H1 (cell line): ENCODE data around the gene PLA2G4E. TPM values are rescaled to one million over a fixed set of nuclear protein-coding genes. Genes with fewer than 3 reads are reported as not detected.

Experiments
- CTCF ChIA-PET: fragments of 300-600 bp; sonication (Branson Sonifier 250); formaldehyde crosslinking; loops from one replicate; lab custom pipeline; 2021; ENCODE audit not compliant: partially characterized antibody; lab: Charles Lee
- POLR2A ChIA-PET: fragments of 300-600 bp; sonication (Branson Sonifier 250); formaldehyde crosslinking; loops from one replicate; lab custom pipeline; 2021; ENCODE audit warnings: inconsistent platforms; ENCODE audit not compliant: partially characterized antibody; lab: Charles Lee
- DNase-seq, 2 experiments: peaks; one replicate each; pipeline versions ENCODE4 v3.0.0 to v3.0.0-alpha.2; 2010 to 2022; ENCODE audit warnings: low spot score in 2 of 2, low read depth in 1 of 2, mixed read lengths in 1 of 2
- FAIRE-seq: peaks from 2 replicates; lab custom pipeline; 2011; peaks lifted over from hg19 to GRCh38; lab: Jason Lieb, UNC
- H2AFZ ChIP-seq: 2 replicates; pipeline ENCODE4 v1.8.1; 2012; ENCODE audit warnings: low read length, inconsistent platforms
- H2AK5ac ChIP-seq: 2 replicates; pipeline ENCODE4 v1.6.1; 2013; ENCODE audit warnings: low read depth, low read length
- H2BK120ac ChIP-seq: replicated peaks from 2 replicates; pipeline ENCODE3; 2013; ENCODE audit warnings: low read depth, low read length, inconsistent platforms
- H2BK12ac ChIP-seq: 2 replicates; pipeline ENCODE4 v1.6.1; 2013; ENCODE audit warnings: low read depth, low read length
- H2BK15ac ChIP-seq: 2 replicates; pipeline ENCODE4 v1.6.1; 2013; ENCODE audit warnings: low read length
- H2BK20ac ChIP-seq: 2 replicates; pipeline ENCODE4 v1.6.1; 2013; ENCODE audit warnings: low read length
- H2BK5ac ChIP-seq: 2 replicates; pipeline ENCODE4 v1.6.1; 2013; ENCODE audit warnings: low read depth, low read length
- H3K14ac ChIP-seq: 2 replicates; pipeline ENCODE4 v1.6.1; 2013; ENCODE audit warnings: inconsistent platforms; ENCODE audit not compliant: insufficient read length
- H3K18ac ChIP-seq: 2 replicates; pipeline ENCODE4 v1.6.1; 2013; ENCODE audit warnings: low read length; ENCODE audit errors: extremely low read depth
- H3K23ac ChIP-seq: 2 replicates; pipeline ENCODE4 v1.6.1; 2013; ENCODE audit warnings: inconsistent platforms; ENCODE audit not compliant: insufficient read length
- H3K23me2 ChIP-seq: 2 replicates; pipeline ENCODE4 v1.6.1; 2013; ENCODE audit warnings: low read depth, low read length
- H3K27ac ChIP-seq: 2 replicates; pipeline ENCODE4 v1.6.1; 2011; ENCODE audit warnings: low read depth, low read length, inconsistent platforms
- H3K27me3 ChIP-seq, 4 experiments: replicated peaks in 1 of 4; 1 replicate in 1 of 4; 2 replicates in 3 of 4; pipeline versions ENCODE4 v1.6.1 to v1.8.1; 2011 to 2013; ENCODE audit warnings: low read length in 3 of 4, mild to moderate bottlenecking in 3 of 4, inconsistent platforms in 2 of 4, mixed read lengths in 2 of 4, moderate library complexity in 1 of 4; ENCODE audit not compliant: control insufficient read depth in 3 of 4, insufficient read depth in 3 of 4; ENCODE audit errors: extremely low read depth in 1 of 4
- H3K36me3 ChIP-seq, 4 experiments: 2 replicates each; pipeline versions ENCODE4 v1.6.1 to v1.8.1; 2011 to 2013; ENCODE audit warnings: mild to moderate bottlenecking in 4 of 4, low read length in 3 of 4, moderate library complexity in 2 of 4, control low read depth in 1 of 4, inconsistent platforms in 1 of 4; ENCODE audit not compliant: insufficient read depth in 4 of 4, control insufficient read depth in 2 of 4
- H3K4ac ChIP-seq: replicated peaks from 2 replicates; pipeline ENCODE3; 2013; ENCODE audit warnings: low read length, low read depth, mixed read lengths, inconsistent platforms; ENCODE audit not compliant: insufficient read length
- H3K4me1 ChIP-seq, 4 experiments: replicated peaks in 1 of 4; 1 replicate in 1 of 4; 2 replicates in 3 of 4; pipeline versions ENCODE4 v1.6.1 to v1.8.1; 2011 to 2013; ENCODE audit warnings: low read length in 3 of 4, inconsistent platforms in 2 of 4, mixed read lengths in 1 of 4; ENCODE audit not compliant: insufficient read depth in 4 of 4, control insufficient read depth in 3 of 4
- H3K4me2 ChIP-seq, 2 experiments: 2 replicates each; pipeline versions ENCODE4 v1.6.1 to v1.8.1; 2011 to 2013; ENCODE audit warnings: low read depth in 2 of 2, low read length in 2 of 2, control low read depth in 1 of 2, inconsistent platforms in 1 of 2, mild to moderate bottlenecking in 1 of 2; ENCODE audit not compliant: insufficient read depth in 1 of 2
- H3K4me3 ChIP-seq, 4 experiments: fragments of 200-600, 300-600 bp in 1 of 4; sonication (generic), shearing (Covaris generic), sonication (Bioruptor Twin) in 1 of 4; 2 replicates each; pipeline versions ENCODE4 v1.5.1 to v1.8.1; 2011 to 2016; ENCODE audit warnings: low read length in 4 of 4, low read depth in 3 of 4, control low read depth in 2 of 4, inconsistent platforms in 2 of 4, mild to moderate bottlenecking in 2 of 4, mixed read lengths in 1 of 4, moderate library complexity in 1 of 4; ENCODE audit not compliant: insufficient read depth in 2 of 4; ENCODE audit errors: extremely low read depth in 1 of 4
- H3K56ac ChIP-seq: replicated peaks from 2 replicates; pipeline ENCODE3; 2013; ENCODE audit warnings: low read depth, mild to moderate bottlenecking, mixed read lengths, low read length, inconsistent platforms; ENCODE audit not compliant: insufficient read length
- H3K79me1 ChIP-seq: 2 replicates; pipeline ENCODE4 v1.6.1; 2013; ENCODE audit warnings: low read depth, low read length, control low read depth
- H3K79me2 ChIP-seq, 2 experiments: 2 replicates each; pipeline versions ENCODE4 v1.6.1 to v1.8.1; 2012 to 2013; ENCODE audit warnings: low read length in 2 of 2, mild to moderate bottlenecking in 2 of 2, inconsistent platforms in 1 of 2; ENCODE audit not compliant: insufficient read depth in 2 of 2, control insufficient read depth in 1 of 2
- H3K9ac ChIP-seq, 4 experiments: replicated peaks in 1 of 4; 1 replicate in 1 of 4; 2 replicates in 3 of 4; pipeline versions ENCODE4 v1.6.1 to v1.8.1; 2011 to 2013; ENCODE audit warnings: low read depth in 3 of 4, low read length in 3 of 4, control low read depth in 2 of 4, mild to moderate bottlenecking in 2 of 4, moderate library complexity in 2 of 4, inconsistent platforms in 1 of 4; ENCODE audit errors: extremely low read depth in 1 of 4
- H3K9me3 ChIP-seq, 2 experiments: 2 replicates each; pipeline versions ENCODE4 v1.6.1 to v1.8.1; 2012 to 2013; ENCODE audit warnings: mild to moderate bottlenecking in 2 of 2, moderate library complexity in 2 of 2, control low read depth in 1 of 2, inconsistent platforms in 1 of 2, low read depth in 1 of 2, low read length in 1 of 2, mixed read lengths in 1 of 2; ENCODE audit not compliant: insufficient read depth in 2 of 2
- H4K20me1 ChIP-seq, 2 experiments: replicated peaks in 1 of 2; 2 replicates each; pipeline versions ENCODE3 to v1.8.1; 2011 to 2013; ENCODE audit warnings: inconsistent platforms in 2 of 2, low read length in 2 of 2, mild to moderate bottlenecking in 1 of 2; ENCODE audit not compliant: insufficient read depth in 2 of 2, control insufficient read depth in 1 of 2
- H4K5ac ChIP-seq: 2 replicates; pipeline ENCODE4 v1.6.1; 2013; ENCODE audit warnings: low read length, low read depth, mixed read lengths, inconsistent platforms; ENCODE audit not compliant: insufficient read length
- H4K8ac ChIP-seq: 2 replicates; pipeline ENCODE4 v1.8.0; 2013; ENCODE audit warnings: mild to moderate bottlenecking, moderate library complexity, low read length, inconsistent platforms; ENCODE audit not compliant: insufficient read depth; ENCODE audit errors: extremely low read depth
- H4K91ac ChIP-seq: replicated peaks from 2 replicates; pipeline ENCODE3; 2013; ENCODE audit warnings: low read length, mixed read lengths, inconsistent platforms; ENCODE audit not compliant: insufficient read length
- BRCA1 ChIP-seq: IDR thresholded peaks from 2 replicates; pipeline ENCODE4 v1.6.1; 2012; ENCODE audit warnings: low read depth, low read length, improper control_type of control experiment
- CHD2 ChIP-seq: IDR thresholded peaks from 2 replicates; pipeline ENCODE4 v1.6.1; 2012; ENCODE audit warnings: low read length, improper control_type of control experiment
- whole genome bisulfite sequencing, 2 experiments: shearing (Covaris generic) in 1 of 2; methylation state at CpG; one replicate each; pipeline versions ENCODE4 v1.1.6 to v1.1.7; 2013 to 2015; ENCODE audit warnings: low lambda C conversion rate in 2 of 2, mixed read lengths in 2 of 2, inconsistent platforms in 1 of 2, low coverage in 1 of 2, missing lambda C conversion rate in 1 of 2; ENCODE audit not compliant: insufficient replicate concordance in 2 of 2, insufficient coverage in 1 of 2, insufficient read length in 1 of 2; ENCODE audit errors: extremely low coverage in 1 of 2, missing lambda C conversion rate in 1 of 2; 5-methylcytosine and 5-hydroxymethylcytosine counted together
- polyA plus RNA-seq, 7 experiments: library from polyadenylated mRNA; depleted of rRNA in 3 of 7; stranded (reverse) in 5 of 7; unstranded in 2 of 7; fragments of >200 nt in 5 of 7; fragments of 200-250 nt in 2 of 7; gene quantifications; 1 replicate in 5 of 7; 2 replicates in 1 of 7; 4 replicates in 1 of 7; pipeline versions ENCODE4 v1.2.1 to v1.2.3, GENCODE V29; 2011 to 2013; ENCODE audit warnings: missing spikeins in 2 of 7, mixed read lengths in 2 of 7
- total RNA-seq: library from RNA; stranded (reverse); fragmentation: NEBNext Ultra II Directional; extraction: Animal tissue kit (Norgen Biotek cat#: 25700); gene quantifications from 2 replicates; pipeline ENCODE4 v1.2.1, GENCODE V29; 2021
- TF ChIP-seq, protein P1 (sequence below): IDR thresholded peaks from 2 replicates; pipeline ENCODE4 v1.6.1; 2011; ENCODE audit warnings: low read length, improper control_type of control experiment

The PLA2G4E gene
- total and polyA plus RNA-seq, 2 of the 8 experiments (the other 6 are each of a cell fraction or from before 2014, with no cell fraction given), result 0.03 TPM; not detected in 1

GRCh38 chr15:41979493-41980266 lies 41.2 kb downstream of the PLA2G4E start:
- H3K4me3 ChIP-seq, result no peak overlapping the region
- no peak overlapping the region for H4K91ac ChIP-seq
- no peak overlapping the region for H3K27ac ChIP-seq
- H2BK12ac ChIP-seq, result no peak overlapping the region
- H3K4ac ChIP-seq, result no peak overlapping the region
- H4K8ac ChIP-seq, result no peak overlapping the region
- no peak overlapping the region for H2BK120ac ChIP-seq
- H4K20me1 ChIP-seq, result no peaks in the 10 kb centered on the region
- no peak overlapping the region for H4K5ac ChIP-seq
- CTCF ChIA-PET, result interaction anchor here (1.0 to 16.4 kb wide), 6 partner anchors 10 to 539 kb away, joined by 3 to 252 read pairs (median 19); no protein-coding TSS in a partner anchor
- no peak overlapping the region for H3K23ac ChIP-seq
- DNase-seq, result no peak
- H3K18ac ChIP-seq, result no peak overlapping the region
- FAIRE-seq, result no peak
- no peaks in the 10 kb centered on the region for H3K9me3 ChIP-seq
- POLR2A ChIA-PET, result interaction anchor here (1.2 kb wide), 1 partner anchor 18 kb away, joined by 3 read pairs; no protein-coding TSS in a partner anchor
- no peak overlapping the region for H2BK20ac ChIP-seq
- H3K14ac ChIP-seq, result no peak overlapping the region
- no peak overlapping the region for H2AFZ ChIP-seq
- no peaks in the 10 kb centered on the region for H3K23me2 ChIP-seq
- no peak overlapping the region for H3K4me2 ChIP-seq
- 94% methylated on average over 5 of the region's 5 CpGs; no CpG with 5 or more reads in 1 of the 2 experiments for WGBS, 2 experiments
- no peak overlapping the region for H3K56ac ChIP-seq
- H2AK5ac ChIP-seq, result no peak overlapping the region
- no peak overlapping the region for H2BK15ac ChIP-seq
- TF ChIP-seq BRCA1 (no peak), CHD2 (no peak)
- TF ChIP-seq, protein P1, sequence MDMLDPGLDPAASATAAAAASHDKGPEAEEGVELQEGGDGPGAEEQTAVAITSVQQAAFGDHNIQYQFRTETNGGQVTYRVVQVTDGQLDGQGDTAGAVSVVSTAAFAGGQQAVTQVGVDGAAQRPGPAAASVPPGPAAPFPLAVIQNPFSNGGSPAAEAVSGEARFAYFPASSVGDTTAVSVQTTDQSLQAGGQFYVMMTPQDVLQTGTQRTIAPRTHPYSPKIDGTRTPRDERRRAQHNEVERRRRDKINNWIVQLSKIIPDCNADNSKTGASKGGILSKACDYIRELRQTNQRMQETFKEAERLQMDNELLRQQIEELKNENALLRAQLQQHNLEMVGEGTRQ, result no peak
- H3K4me1 ChIP-seq, result no peaks in the 10 kb centered on the region; a peak in 1 of 7 replicates
- no peak overlapping the region for H2BK5ac ChIP-seq
- no peaks in the 10 kb centered on the region; a peak in 1 of 7 replicates for H3K27me3 ChIP-seq
- no peaks in the 10 kb centered on the region for H3K79me1 ChIP-seq
- no peaks in the 10 kb centered on the region for H3K36me3 ChIP-seq
- no peak overlapping the region for H3K9ac ChIP-seq
- H3K79me2 ChIP-seq, result no peaks in the 10 kb centered on the region
